HepG2 (cell line): Measurements from ENCODE around the gene TMX2. TPM values are rescaled to one million over a fixed set of nuclear protein-coding genes. Genes with fewer than 3 reads are reported as not detected.
A peak's percentile ranks its signal among the peaks of the same experiment; 100 is the strongest.

Experiments
- AHDC1 ChIP-seq: sonication (generic); formaldehyde crosslinking; IDR thresholded peaks from 2 replicates; pipeline ENCODE4 v1.5.1; 2020; ENCODE audit warnings: mild to moderate bottlenecking, missing genetic modification reagents, borderline replicate concordance
- ARID4A ChIP-seq: sonication (generic); formaldehyde crosslinking; IDR thresholded peaks from 2 replicates; pipeline ENCODE4 v1.5.0; 2020; ENCODE audit warnings: mild to moderate bottlenecking, missing genetic modification reagents, borderline replicate concordance
- CBFB ChIP-seq: sonication (generic); formaldehyde crosslinking; IDR thresholded peaks from 2 replicates; pipeline ENCODE4 v1.4.0; 2020; ENCODE audit warnings: missing genetic modification reagents
- CREB1 ChIP-seq, 2 experiments: fragments of 450-650 bp in 1 of 2; IDR thresholded peaks; 2 replicates each; pipeline ENCODE4 v1.6.1; 2016 to 2017; ENCODE audit warnings: control low read depth in 1 of 2, mild to moderate bottlenecking in 1 of 2, missing compliant biosample characterization in 1 of 2, missing genetic modification characterization in 1 of 2
- ELF4 ChIP-seq: sonication (generic); formaldehyde crosslinking; IDR thresholded peaks from 2 replicates; pipeline ENCODE4 v1.5.0; 2020; ENCODE audit warnings: missing genetic modification reagents, mild to moderate bottlenecking, moderate library complexity, borderline replicate concordance
- FOXO1 ChIP-seq: sonication (generic); formaldehyde crosslinking; IDR thresholded peaks from 2 replicates; pipeline ENCODE4 v1.4.0; 2020; ENCODE audit warnings: missing genetic modification reagents
- KDM5B ChIP-seq: sonication (generic); formaldehyde crosslinking; IDR thresholded peaks from 2 replicates; pipeline ENCODE4 v1.4.0; 2020; ENCODE audit warnings: missing genetic modification reagents, mild to moderate bottlenecking, borderline replicate concordance
- NCOA5 ChIP-seq: sonication (generic); formaldehyde crosslinking; IDR thresholded peaks from 2 replicates; pipeline ENCODE4 v1.4.0; 2020; ENCODE audit warnings: missing genetic modification reagents
- NFYB ChIP-seq: sonication (generic); formaldehyde crosslinking; IDR thresholded peaks from 2 replicates; pipeline ENCODE4 v1.4.0; 2020; ENCODE audit warnings: missing genetic modification reagents
- REPIN1 ChIP-seq: sonication (generic); formaldehyde crosslinking; IDR thresholded peaks from 2 replicates; pipeline ENCODE4 v1.8.0; 2022; ENCODE audit warnings: missing genetic modification reagents, low read depth, mild to moderate bottlenecking, borderline replicate concordance
- YEATS4 ChIP-seq: sonication (generic); formaldehyde crosslinking; IDR thresholded peaks from 2 replicates; pipeline ENCODE4 v1.4.0; 2020; ENCODE audit warnings: missing genetic modification reagents, borderline replicate concordance
- ZKSCAN1 ChIP-seq: fragments of 150-350 bp; IDR thresholded peaks from 2 replicates; pipeline ENCODE4 v1.6.1; 2014; ENCODE audit warnings: low read length
- ZNF256 ChIP-seq: sonication (generic); formaldehyde crosslinking; conservative IDR thresholded peaks from 2 replicates; pipeline ENCODE4 v1.4.0; 2020; ENCODE audit warnings: missing genetic modification reagents
- ZNF687 ChIP-seq: sonication (generic); formaldehyde crosslinking; IDR thresholded peaks from 2 replicates; pipeline ENCODE4 v1.5.1; 2020; ENCODE audit warnings: mild to moderate bottlenecking, missing genetic modification reagents, moderate library complexity
- ZNF891 ChIP-seq: sonication (generic); formaldehyde crosslinking; IDR thresholded peaks from 2 replicates; pipeline ENCODE4 v1.5.0; 2020; ENCODE audit warnings: mild to moderate bottlenecking, missing genetic modification reagents
- polyA plus RNA-seq, 8 experiments: library from polyadenylated mRNA; depleted of rRNA in 3 of 8; stranded (reverse) in 7 of 8; unstranded in 1 of 8; fragments of >200 nt; fragmentation: Illumina TruSeq in 4 of 8; extraction: Trizol in 4 of 8; gene quantifications; 2 replicates each; pipeline versions ENCODE4 v1.2.1 to v1.2.3, GENCODE V29; 2011 to 2016; ENCODE audit warnings: low read depth in 4 of 8, missing spikeins in 1 of 8, mixed read lengths in 1 of 8; ENCODE audit not compliant: insufficient read depth in 1 of 8
- total RNA-seq, 5 experiments: library from RNA; depleted of rRNA; stranded (reverse); fragments of >200 nt; fragmentation: Illumina TruSeq; extraction: Trizol; gene quantifications; 2 replicates each; pipeline ENCODE4 v1.2.3, GENCODE V29; 2016; ENCODE audit warnings: low read depth in 1 of 5

TMX2 gene
- total and polyA plus RNA-seq, 2 of the 13 experiments (the other 11 are each of a cell fraction or from before 2014, with no cell fraction given) = 84.5 to 129 TPM

GRCh38 chr11:57667117-57667735, 45.2 kb upstream of the TMX2 start (continued):
- TF ChIP-seq REPIN1 (CRISPR knock-in tag) (no peak), ARID4A (CRISPR knock-in tag) (peak; percentile 36; the same call in 1 of the 2 replicates), CBFB (no peak), CREB1 (IDR thresholded peaks at IDR 0.05) (no peak), CREB1 (CRISPR knock-in tag; IDR thresholded peaks at IDR 0.05) (peak; percentile 86), NFYB (CRISPR knock-in tag) (peak; percentile 84), YEATS4 (CRISPR knock-in tag) (peak; percentile 49), NCOA5 (no peak), KDM5B (CRISPR knock-in tag) (no peak), ZNF256 (CRISPR knock-in tag) (0 out of 2 replicates have a peak, but pooled peaks have one; percentile 53), ZKSCAN1 (0 out of 2 replicates have a peak, but pooled peaks have one; percentile 76), ZNF687 (CRISPR knock-in tag) (peak; percentile 57; the same call in 1 of the 2 replicates), AHDC1 (CRISPR knock-in tag) (no peak; the same call in 1 of the 2 replicates), ZNF891 (CRISPR knock-in tag) (0 out of 2 replicates have a peak, but pooled peaks have one; percentile 20), FOXO1 (CRISPR knock-in tag) (no peak), ELF4 (CRISPR knock-in tag) (peak; percentile 73; the same call in 1 of the 2 replicates)
